ENCODE data around the gene ESYT2. TPM values are rescaled to one million over a fixed set of nuclear protein-coding genes. Genes with fewer than 3 reads are reported as not detected.
"Not testable (repeated sequence)": the region's sequence is repeated elsewhere in the genome, so short reads cannot be mapped to it uniquely, and the experiment has no call there.

The ESYT2 gene
- polyA plus RNA-seq (ENCODE audit: insufficient read length in 4 of 4), result 10 to 100 TPM; 42.3 to 62.5 (median 47.9) TPM

- DNase-seq (ENCODE audit: low read depth in 4 of 4, low spot score in 2 of 4), result peak; percentile 87 to 93 (median 88)
These were observed at the start of gene ESYT2 for GRCh38 chr7:158829342-158830210. Gene ESYT2 (minus strand): TSS chr7:158829509. CDS start chr7:158829418, 91 bp downstream.

- DNase-seq (ENCODE audit: low read depth in 4 of 4, low spot score in 2 of 4), result not testable (repeated sequence)
These were observed 49.1 kb upstream of the ESYT2 start for GRCh38 chr7:158878151-158879079.

- no peak for DNase-seq (ENCODE audit: low read depth in 4 of 4, low spot score in 2 of 4)
These were observed 47.7 kb upstream of the ESYT2 start for GRCh38 chr7:158876984-158877383.

GRCh38 chr7:158869876-158870275 is 40.6 kb upstream of the ESYT2 start:
- DNase-seq (ENCODE audit: low read depth in 4 of 4, low spot score in 2 of 4), result no peak

GRCh38 chr7:158868764-158869410 is 39.6 kb upstream of the ESYT2 start:
- DNase-seq (ENCODE audit: low read depth in 4 of 4, low spot score in 2 of 4), result no peak

GRCh38 chr7:158867214-158867984 is 38.1 kb upstream of the ESYT2 start:
- DNase-seq (ENCODE audit: low read depth in 4 of 4, low spot score in 2 of 4), result no peak

- DNase-seq (ENCODE audit: low read depth in 4 of 4, low spot score in 2 of 4), result no peak
These were observed 36.7 kb upstream of the ESYT2 start for GRCh38 chr7:158865977-158866376.

GRCh38 chr7:158865462-158865922 is 36.2 kb upstream of the ESYT2 start:
- DNase-seq (ENCODE audit: low read depth in 4 of 4, low spot score in 2 of 4), result no peak

GRCh38 chr7:158864833-158865232 is 35.5 kb upstream of the ESYT2 start:
- no peak for DNase-seq (ENCODE audit: low read depth in 4 of 4, low spot score in 2 of 4)

- DNase-seq (ENCODE audit: low read depth in 4 of 4, low spot score in 2 of 4), result no peak
These were observed 35.2 kb upstream of the ESYT2 start for GRCh38 chr7:158864507-158864820.

- DNase-seq (ENCODE audit: low read depth in 4 of 4, low spot score in 2 of 4), result peak in 1 of 4 donors; percentile 55
These were observed 34.5 kb upstream of the ESYT2 start for GRCh38 chr7:158863611-158864506.

- not testable (repeated sequence) for DNase-seq (ENCODE audit: low read depth in 4 of 4, low spot score in 2 of 4)
These were observed 33.8 kb upstream of the ESYT2 start for GRCh38 chr7:158862985-158863610.

- no peak for DNase-seq (ENCODE audit: low read depth in 4 of 4, low spot score in 2 of 4)
These were observed 32.8 kb upstream of the ESYT2 start for GRCh38 chr7:158861936-158862704.

- no peak for DNase-seq (ENCODE audit: low read depth in 4 of 4, low spot score in 2 of 4)
These were observed 31.9 kb upstream of the ESYT2 start for GRCh38 chr7:158861004-158861787.

- DNase-seq (ENCODE audit: low read depth in 4 of 4, low spot score in 2 of 4), result no peak
These were observed 31.1 kb upstream of the ESYT2 start for GRCh38 chr7:158860394-158860793.

- no peak for DNase-seq (ENCODE audit: low read depth in 4 of 4, low spot score in 2 of 4)
These were observed 29.5 kb upstream of the ESYT2 start for GRCh38 chr7:158858592-158859503.
